GM21528 (cell line): ENCODE measurements around the gene USP31.

Experiments used
- ATAC-seq: cut with Tn5 transposase; IDR thresholded peaks from one replicate; pipeline ENCODE4 v1.9.1; 2021; ENCODE audit warnings: mild to moderate bottlenecking, moderate library complexity; ENCODE audit not compliant: unreplicated experiment, low FRiP score

USP31 gene

GRCh38 chr16:23132775-23133463 is 16.3 kb downstream of the USP31 start:
- ATAC-seq = no peak

- no peak for ATAC-seq
Measured at GRCh38 chr16:23131931-23132621, 17.2 kb downstream of the USP31 start.

DNA sequence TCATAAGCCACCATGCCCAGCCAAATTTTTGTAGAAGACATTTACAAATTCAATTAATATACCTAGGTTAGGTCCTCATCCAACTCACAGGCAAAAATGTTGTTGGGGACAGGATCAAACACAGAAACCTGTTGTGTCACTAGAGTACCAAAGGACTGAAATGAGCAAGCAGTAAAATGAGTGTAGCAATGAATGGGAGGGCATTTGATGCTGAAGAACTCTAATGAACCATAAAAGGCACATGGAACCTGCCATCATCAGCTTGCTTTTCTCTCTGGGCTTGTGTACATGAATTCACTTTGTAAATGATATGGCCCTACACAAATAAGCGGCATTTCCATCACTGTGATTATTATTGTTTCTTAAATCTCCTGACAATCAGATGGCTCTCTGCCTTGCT is 17.8 kb downstream of the USP31 start:
- no peak for ATAC-seq

DNA sequence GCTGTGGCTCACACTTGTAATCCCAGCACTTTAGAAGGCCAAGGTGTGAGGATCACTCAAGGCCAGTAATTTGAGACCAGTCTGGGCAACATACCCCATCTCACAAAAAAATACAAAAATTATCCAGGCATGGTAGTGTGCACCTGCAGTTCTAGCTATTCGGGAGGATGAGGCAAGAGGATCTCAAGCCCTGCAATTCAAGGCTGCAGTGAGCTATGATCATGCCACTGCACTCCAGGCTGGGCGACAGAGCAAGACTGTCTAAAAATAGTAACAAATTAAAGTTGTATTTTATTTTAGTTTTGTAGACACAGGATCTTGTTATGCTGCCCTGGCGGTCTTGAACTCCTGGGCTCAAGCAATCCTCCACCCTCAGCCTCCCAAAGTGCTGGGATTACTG is 18.2 kb downstream of the USP31 start:
- no peak for ATAC-seq

GRCh38 chr16:23129686-23130085 is 19.6 kb downstream of the USP31 start:
- no peak for ATAC-seq

DNA sequence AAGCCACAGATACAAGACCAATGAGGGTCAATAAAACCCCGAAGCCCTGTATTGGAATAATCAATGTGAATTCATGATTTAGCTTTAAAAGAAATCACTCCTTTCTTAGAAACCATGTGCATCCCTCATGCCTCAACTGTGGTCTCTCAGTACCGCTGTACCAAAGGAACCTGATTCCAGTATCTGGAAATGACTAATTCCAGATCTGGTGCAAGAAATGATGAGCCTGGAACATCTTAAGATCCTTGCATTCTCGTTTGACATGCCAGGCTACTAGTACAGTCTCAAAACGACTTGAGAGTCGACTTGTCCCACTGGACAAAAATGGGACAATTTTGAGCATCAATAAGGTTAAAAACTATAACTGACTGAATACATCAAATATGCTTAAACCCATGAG is 21.2 kb downstream of the USP31 start:
- ATAC-seq = no peak

- ATAC-seq = no peak
Measured at GRCh38 chr16:23125277-23125676, 24.0 kb downstream of the USP31 start.

GRCh38 chr16:23124315-23124714 is 24.9 kb downstream of the USP31 start:
- no peak for ATAC-seq

- ATAC-seq = no peak
Measured at GRCh38 chr16:23122144-23122543, 27.1 kb downstream of the USP31 start.

DNA sequence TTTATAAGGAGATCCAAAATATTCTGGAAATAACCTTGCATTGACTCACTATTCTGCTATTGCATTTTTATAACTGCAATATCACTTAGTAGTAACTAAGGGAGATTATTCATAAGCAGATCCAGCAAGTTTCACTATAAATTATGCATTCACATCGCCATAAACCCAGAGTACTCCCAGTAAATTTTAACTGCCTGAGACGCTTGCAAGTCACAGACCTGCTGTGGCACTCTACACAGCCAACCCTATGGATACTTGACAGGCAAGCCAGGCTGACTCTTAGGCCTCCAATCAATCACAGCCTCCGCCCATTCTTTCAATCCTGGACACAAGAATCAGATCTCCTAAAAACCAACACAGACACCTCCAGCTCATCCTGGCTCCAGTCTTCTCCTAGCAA is 28.2 kb downstream of the USP31 start:
- no peak for ATAC-seq

GRCh38 chr16:23120562-23120961 is 28.7 kb downstream of the USP31 start:
- no peak for ATAC-seq

GRCh38 chr16:23119570-23119969 is 29.7 kb downstream of the USP31 start:
- no peak for ATAC-seq

- ATAC-seq = no peak
Measured at GRCh38 chr16:23114131-23114904, 34.9 kb downstream of the USP31 start.

DNA sequence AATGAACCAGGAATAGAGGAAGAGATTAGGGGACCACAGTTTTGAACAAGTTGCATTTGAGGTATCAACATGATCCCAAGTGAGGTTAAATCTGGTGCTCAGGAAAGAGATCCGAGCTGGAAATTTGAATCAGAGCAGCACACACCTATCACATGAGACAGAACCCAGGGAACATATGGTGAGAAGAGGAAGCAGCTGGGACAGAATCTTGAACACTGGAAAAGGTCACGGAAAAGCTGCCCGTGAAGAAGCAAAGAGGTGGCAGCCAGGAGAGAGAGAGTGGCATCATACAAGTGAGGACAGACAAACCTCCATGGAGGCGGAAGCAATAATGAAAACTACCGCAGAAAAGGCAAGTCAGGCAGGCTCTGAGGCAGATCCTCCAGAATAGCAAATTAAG is 36.1 kb downstream of the USP31 start:
- no peak for ATAC-seq

- ATAC-seq = no peak
Measured at GRCh38 chr16:23110257-23110899, 38.9 kb downstream of the USP31 start.

- no peak for ATAC-seq
Measured at GRCh38 chr16:23107936-23108335, 41.3 kb downstream of the USP31 start.

GRCh38 chr16:23107117-23107516 is 42.1 kb downstream of the USP31 start:
- no peak for ATAC-seq

DNA sequence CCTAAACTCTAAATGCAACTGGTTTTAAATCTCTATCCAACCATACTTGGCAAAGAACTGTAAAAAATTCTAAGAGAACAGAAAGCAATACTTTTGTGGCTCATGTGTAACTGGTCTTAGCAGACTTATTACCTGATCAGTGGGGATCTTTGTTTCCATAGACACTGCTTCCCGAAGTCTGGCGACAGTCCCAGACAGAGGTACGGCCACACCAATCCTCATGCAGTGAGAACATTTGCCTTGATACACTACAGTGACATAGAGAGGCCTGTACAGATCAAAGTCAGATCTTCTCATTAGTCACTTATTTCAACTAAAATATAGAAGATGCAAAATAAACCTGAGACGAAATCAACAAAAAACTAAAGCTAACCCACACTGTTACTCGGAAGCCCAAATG is 43.9 kb downstream of the USP31 start:
- no peak for ATAC-seq

- ATAC-seq = no peak
Measured at GRCh38 chr16:23104032-23104955, 45.0 kb downstream of the USP31 start.

DNA sequence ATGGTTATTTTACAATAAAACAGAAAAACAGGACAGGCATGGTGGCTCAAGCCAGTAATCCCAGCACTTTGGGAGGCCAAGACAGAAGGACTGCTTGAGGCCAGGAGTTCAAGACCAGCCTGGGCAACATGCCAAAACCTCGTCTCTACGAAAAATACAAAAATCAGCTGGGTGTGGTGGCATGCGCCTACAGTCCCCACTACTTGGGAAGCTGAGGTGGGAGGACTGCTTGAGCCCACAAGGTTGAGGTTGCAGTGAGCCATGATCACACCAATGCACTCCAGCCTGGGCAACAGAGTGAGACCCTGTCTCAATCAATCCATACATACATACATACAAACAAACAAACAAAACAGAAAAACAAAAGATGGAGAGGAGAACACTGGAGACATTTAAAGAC is 45.6 kb downstream of the USP31 start:
- ATAC-seq = no peak
